Epithelial cell of proximal tubule (primary cell): Measurements from ENCODE around the gene USP3. TPM values are rescaled to one million over a fixed set of nuclear protein-coding genes. Genes with fewer than 3 reads are reported as not detected.

ENCODE experiments used
- DNase-seq: peaks from one replicate; pipeline ENCODE4 v3.0.0-alpha.2; 2011; ENCODE audit warnings: low read depth
- H3K4me3 ChIP-seq: 2 replicates; pipeline ENCODE4 v1.5.1; 2011; ENCODE audit warnings: low read depth, mild to moderate bottlenecking, low read length
- total RNA-seq: library from RNA; depleted of rRNA; stranded (reverse); fragments of >200 nt; gene quantifications from 2 replicates; pipeline ENCODE4 v1.2.3, GENCODE V29; 2015
- TF ChIP-seq, protein P1 (sequence below): conservative IDR thresholded peaks from 2 replicates; pipeline ENCODE4 v1.5.1; 2012; ENCODE audit warnings: low read depth, mild to moderate bottlenecking, low read length

USP3 gene
- total RNA-seq, 1 donor from 2014 or later = 34.2 TPM

DNA sequence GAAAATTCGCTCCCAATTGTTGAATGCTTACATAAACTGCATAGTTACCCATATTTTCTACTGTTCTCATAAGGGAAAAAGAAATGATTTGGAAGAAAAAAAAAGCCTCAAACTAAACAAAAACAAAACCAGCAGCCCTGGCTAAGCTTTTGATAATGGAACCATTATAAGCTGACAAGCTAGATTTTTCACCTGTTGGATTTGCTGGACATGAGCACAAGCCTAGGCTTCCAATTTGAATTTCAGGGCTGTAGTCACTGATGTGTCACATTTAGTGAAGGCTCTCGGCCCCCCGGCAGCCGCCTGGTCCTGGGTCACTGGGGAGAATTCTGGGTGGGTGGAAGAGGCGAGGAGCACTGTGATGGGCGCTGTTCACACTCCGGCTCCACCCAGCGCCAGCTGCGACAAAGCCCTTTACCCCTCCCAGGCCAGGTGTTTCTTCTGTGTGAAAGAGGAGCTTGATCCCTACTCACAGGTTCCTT is 97.4 kb downstream of the USP3 start:
- TF ChIP-seq, protein P1, sequence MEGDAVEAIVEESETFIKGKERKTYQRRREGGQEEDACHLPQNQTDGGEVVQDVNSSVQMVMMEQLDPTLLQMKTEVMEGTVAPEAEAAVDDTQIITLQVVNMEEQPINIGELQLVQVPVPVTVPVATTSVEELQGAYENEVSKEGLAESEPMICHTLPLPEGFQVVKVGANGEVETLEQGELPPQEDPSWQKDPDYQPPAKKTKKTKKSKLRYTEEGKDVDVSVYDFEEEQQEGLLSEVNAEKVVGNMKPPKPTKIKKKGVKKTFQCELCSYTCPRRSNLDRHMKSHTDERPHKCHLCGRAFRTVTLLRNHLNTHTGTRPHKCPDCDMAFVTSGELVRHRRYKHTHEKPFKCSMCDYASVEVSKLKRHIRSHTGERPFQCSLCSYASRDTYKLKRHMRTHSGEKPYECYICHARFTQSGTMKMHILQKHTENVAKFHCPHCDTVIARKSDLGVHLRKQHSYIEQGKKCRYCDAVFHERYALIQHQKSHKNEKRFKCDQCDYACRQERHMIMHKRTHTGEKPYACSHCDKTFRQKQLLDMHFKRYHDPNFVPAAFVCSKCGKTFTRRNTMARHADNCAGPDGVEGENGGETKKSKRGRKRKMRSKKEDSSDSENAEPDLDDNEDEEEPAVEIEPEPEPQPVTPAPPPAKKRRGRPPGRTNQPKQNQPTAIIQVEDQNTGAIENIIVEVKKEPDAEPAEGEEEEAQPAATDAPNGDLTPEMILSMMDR = no peak
- H3K4me3 ChIP-seq = peak overlapping the region; percentile 62
- DNase-seq = no peak

DNA sequence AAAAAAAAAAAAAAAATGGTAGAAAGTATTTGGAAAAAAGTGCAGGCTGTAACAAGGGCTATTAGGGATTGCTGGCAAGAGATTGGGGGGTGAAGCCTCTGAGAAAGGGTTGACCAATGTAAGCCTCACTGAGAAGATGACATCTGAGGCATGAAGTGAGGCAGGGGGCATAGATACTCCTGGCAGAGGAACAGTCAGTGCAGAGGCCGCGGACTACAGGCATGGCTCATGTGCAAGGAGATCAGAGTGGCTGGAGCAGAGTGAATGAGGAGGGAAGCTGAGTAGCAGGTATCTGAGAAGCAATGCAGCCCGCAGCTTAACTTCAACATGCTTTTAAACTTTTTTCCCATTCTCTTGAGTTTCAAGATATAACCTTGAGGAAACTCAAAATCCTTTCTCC is 98.2 kb downstream of the USP3 start:
- no peak overlapping the region for H3K4me3 ChIP-seq
- DNase-seq = no peak
- TF ChIP-seq, protein P1 = no peak

DNA sequence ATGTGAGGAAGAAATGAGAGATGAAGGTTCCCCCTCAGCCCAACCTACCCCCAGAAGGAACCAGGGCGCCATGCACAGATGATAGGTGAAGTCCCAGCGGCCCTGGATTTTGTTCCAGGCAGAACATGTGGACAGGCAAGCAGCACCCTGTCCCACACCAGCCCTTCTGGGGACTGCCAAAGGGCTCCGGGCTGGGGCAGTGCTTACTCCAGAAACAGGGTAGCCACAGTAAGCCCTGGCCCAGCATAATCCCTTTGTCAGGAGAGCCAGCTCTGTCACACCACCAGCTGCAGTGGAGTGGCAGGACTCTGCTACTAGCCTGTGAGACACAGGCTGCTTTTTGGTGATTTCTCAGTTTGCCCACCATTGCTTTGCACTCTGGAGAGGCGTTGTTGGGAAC is 99.1 kb downstream of the USP3 start:
- TF ChIP-seq, protein P1 = no peak
- DNase-seq = no peak
- H3K4me3 ChIP-seq = no peak overlapping the region

DNA sequence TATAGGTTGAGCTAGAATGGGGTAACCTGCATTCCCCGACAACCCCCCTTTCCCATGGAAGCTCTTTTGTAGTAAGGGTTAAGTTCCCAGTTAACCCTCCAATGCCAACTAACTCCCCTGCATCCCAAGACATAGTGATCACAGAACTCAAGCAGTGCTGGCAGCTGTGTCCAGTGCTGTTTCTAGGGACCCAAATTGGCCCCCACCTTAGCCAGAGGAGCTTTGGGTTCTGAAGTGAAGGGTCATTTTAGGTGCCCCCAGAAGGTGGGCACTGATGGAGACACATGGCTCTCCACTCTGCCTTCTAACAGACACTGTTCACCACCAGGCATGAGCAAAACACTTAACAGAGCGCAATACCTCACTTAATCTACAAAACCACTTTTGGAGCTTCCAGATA is 99.9 kb downstream of the USP3 start:
- TF ChIP-seq, protein P1 = no peak
- H3K4me3 ChIP-seq = no peak overlapping the region
- no peak for DNase-seq

DNA sequence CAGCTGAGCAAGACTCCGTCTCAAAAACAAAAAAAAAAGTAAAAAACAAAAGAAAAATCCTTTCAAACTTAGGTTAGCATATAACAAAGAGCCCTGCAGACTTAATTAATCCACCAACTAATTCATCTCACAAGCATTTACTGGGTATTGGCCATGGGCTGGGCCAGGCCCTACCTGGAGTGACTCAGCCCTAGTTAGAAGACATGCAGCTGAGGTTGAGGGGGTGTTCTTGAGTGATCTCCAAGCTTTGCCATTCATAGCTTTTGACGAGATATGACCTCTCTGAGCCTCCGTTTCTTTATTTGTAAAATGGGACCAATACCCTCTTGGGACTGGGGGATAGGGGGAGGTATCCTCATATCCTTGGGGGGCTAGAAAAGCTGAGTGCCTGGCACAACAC is 100.6 kb downstream of the USP3 start:
- TF ChIP-seq, protein P1 = no peak
- DNase-seq = no peak
- H3K4me3 ChIP-seq = no peak overlapping the region

DNA sequence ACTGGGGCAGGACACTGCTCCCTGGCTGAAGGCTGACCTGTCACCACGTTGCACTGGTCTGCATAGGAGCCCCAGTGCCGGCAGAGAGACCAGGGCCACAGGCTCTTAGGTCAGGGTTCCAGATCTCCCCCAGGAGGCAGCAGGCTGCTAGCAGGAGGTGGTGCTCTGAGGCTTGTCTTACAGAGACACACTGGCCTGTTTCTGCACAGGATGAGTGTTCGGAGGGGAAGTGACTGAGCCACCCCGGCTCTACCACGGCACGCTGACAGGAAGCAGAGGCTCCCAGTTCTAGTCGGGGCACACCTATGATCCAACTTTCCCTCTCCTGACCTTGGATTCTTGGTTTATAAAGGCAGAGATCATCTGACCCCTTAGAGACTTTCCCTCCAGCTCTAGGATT is 101.4 kb downstream of the USP3 start:
- DNase-seq = no peak
- TF ChIP-seq, protein P1 = no peak
- H3K4me3 ChIP-seq = no peak overlapping the region

DNA sequence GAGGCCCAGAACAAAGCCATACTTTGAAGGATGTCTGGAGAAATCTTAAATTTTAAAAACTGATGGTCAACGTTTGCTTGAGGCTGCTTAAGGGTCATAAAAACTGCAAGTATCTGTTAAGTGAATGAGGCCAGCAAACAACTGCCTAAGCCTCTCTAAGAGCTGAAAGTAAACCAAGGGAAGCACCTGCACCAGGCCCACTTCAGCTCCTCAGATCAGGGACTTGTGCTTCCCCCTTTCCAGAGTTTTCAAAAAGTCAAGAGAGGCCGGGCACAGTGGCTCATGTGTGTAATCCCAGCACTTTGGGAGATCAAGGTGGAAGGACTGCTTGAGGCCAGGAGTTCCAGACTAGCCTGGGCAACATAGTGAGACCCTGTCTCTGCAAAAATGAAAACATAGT is 101.9 kb downstream of the USP3 start:
- DNase-seq = no peak
- no peak overlapping the region for H3K4me3 ChIP-seq
- TF ChIP-seq, protein P1 = no peak
